Heart right ventricle (tissue), 16 donors: ENCODE data around the gene TCEA2. TPM values are rescaled to one million over a fixed set of nuclear protein-coding genes. Genes with fewer than 3 reads are reported as not detected.

Experiments
- ATAC-seq, 8 donors: fragments of 200-7000 bp; cut with Tn5 transposase; one replicate each; pipeline ENCODE4 v1.9.1; 2020; ENCODE audit warnings: mild to moderate bottlenecking in 8 of 8, moderate library complexity in 8 of 8, moderate number of reproducible peaks in 1 of 8
- DNase-seq, 2 donors: peaks; one replicate each; pipeline ENCODE4 v3.0.0-alpha.2; 2020
- H3K27ac ChIP-seq, 10 donors: fragments of 200-600 bp; sonication (generic) in 2 of 10; one replicate each; pipeline versions ENCODE4 v1.5.0 to v1.8.0; 2020 to 2022; ENCODE audit warnings: mild to moderate bottlenecking in 3 of 10
- H3K27me3 ChIP-seq, 7 donors: fragments of 200-600 bp; one replicate each; pipeline ENCODE4 v1.8.0; 2021 to 2022; ENCODE audit warnings: mild to moderate bottlenecking in 2 of 7
- H3K36me3 ChIP-seq, 9 donors: fragments of 200-600 bp; sonication (generic) in 1 of 9; one replicate each; pipeline versions ENCODE4 v1.5.0 to v1.8.0; 2020 to 2022; ENCODE audit warnings: mild to moderate bottlenecking in 2 of 9
- H3K4me1 ChIP-seq, 9 donors: fragments of 200-600 bp; sonication (generic) in 1 of 9; one replicate each; pipeline versions ENCODE4 v1.5.0 to v1.8.0; 2020 to 2022; ENCODE audit warnings: mild to moderate bottlenecking in 4 of 9
- H3K4me3 ChIP-seq, 10 donors: fragments of 200-600 bp; sonication (generic) in 2 of 10; one replicate each; pipeline versions ENCODE4 v1.5.0 to v1.8.0; 2020 to 2022; ENCODE audit warnings: mild to moderate bottlenecking in 7 of 10, moderate library complexity in 2 of 10
- H3K9me3 ChIP-seq, 11 donors: fragments of 200-600 bp in 10 of 11; sonication (generic) in 2 of 11; one replicate each; pipeline versions ENCODE4 v1.5.0 to v1.8.0; 2013 to 2022; ENCODE audit warnings: mild to moderate bottlenecking in 2 of 11, control low read depth in 1 of 11, moderate library complexity in 1 of 11
- WGBS, 2 donors: extraction: QIAGEN DNeasy Blood & Tissue Kit; methylation state at CpG; one replicate each; pipeline ENCODE4 v1.1.7; 2013; ENCODE audit warnings: inconsistent platforms in 1 of 2; 5-methylcytosine and 5-hydroxymethylcytosine counted together
- intact Hi-C, 10 donors: fragments of 100-400 bp; cut with DNase I; formaldehyde crosslinking; loops; one replicate each; pipeline versions ENCODE4 v1.11.1 to v1.14.2; 2022
- polyA plus RNA-seq, 2 donors: library from polyadenylated mRNA; stranded (reverse); fragments of 200-250 nt; gene quantifications; one replicate each; pipeline ENCODE4 v1.2.3, GENCODE V29; 2013
- total RNA-seq, 10 donors: library from RNA; stranded (reverse); fragmentation: NEBNext Ultra II Directional in 3 of 10; extraction: Animal tissue kit (Norgen Biotek cat#: 25700) in 3 of 10; gene quantifications; one replicate each; pipeline versions ENCODE4 v1.2.1 to v1.2.4, GENCODE V29; 2021 to 2023
- TF ChIP-seq, protein P1 (sequence below), 9 donors: fragments of 200-600 bp; sonication (generic) in 2 of 9; IDR thresholded peaks; one replicate each; pipeline versions ENCODE4 v1.5.0 to v1.8.0; 2021 to 2022; ENCODE audit warnings: antibody characterized with exemption in 9 of 9, mild to moderate bottlenecking in 5 of 9, moderate library complexity in 1 of 9
- donor health status: Arrhythmogenic right ventricular cardiomyopathy.
- donor health status: ischemic (EF 13 %, LVEDD 7.1; RV severe dilation, severe dysfunction).
- donor health status: healthy with polysubstance abuse.
- donor health status: DM: no; HTN: yes; CAD: no.
- donor health status: DM: no; HTN: no; CAD: no.
- donor health status: ischemic (EF 25% LVEDD 6.9; RV normal size, moderate dysfunction).
- donor health status: ischemic (EF 25% LVEDD 5.7; RV mildly dilated, moderate dysfunction).
- donor health status: healthy.
- donor health status: DM: yes; HTN: yes; CAD: no.
- donor health status: Ischemic cardiomyopathy.
- donor health status: ischemic (EF 35%, LVEDD 5.7; RV mildly dilated, moderate dysfunction).
- donor health status: nonischemic (EF 11% LVEDD 7.7; RV severe dilation, severe dysfunction).
- donor health status: DM: yes; HTN: yes; CAD: no.
- donor health status: PGD.
- donor health status: ischemic (EF 29% LVEDD 5.4; RV normal size, mild dysfunction).
- donor health status: nonischemic (EF 23%, LVEDD 6.1; RV moderate dilation, normal function).

Gene TCEA2
- total and polyA plus RNA-seq, 12 donors, result 35.0 to 54.9 (median 44.9) TPM

DNA sequence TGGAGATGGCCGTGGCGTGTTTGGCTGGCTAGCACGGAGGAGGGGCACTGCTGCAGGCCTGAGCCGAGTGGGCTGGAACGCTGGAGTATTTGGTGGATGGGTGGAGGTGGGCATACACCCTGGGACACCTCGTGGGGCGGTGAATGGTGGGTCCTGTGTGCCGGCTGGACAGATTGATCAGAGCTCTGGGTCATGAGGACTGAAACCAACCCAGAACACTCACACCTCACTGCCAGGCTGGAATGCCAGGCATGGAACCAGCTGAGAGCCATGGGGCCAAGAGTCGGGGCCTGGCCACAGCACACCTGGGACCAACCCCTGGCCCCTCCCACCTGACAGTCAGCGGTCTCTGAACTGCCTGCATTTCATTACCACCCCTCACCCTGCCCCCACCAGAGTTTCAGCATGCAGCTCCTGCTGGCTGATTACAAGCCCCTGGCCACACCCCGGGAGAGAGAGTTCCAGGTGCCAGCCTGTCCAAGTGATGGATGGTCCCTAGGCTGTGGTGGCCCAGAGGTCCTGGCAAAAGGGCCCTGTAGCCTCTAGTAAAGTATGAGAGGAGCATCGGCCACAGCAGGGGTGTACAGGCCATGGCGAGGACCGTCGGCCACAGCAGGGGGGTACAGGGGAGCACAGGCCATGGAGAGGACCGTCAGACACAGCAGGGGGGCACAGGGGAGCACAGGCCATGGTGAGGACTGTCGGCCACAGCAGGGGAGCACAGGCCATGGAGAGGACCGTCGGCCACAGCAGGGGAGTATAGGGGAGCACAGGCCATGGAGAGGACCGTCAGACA, 41.1 kb downstream of the TCEA2 start:
- peaks cover 0 to 13% (median 12%) of the 10 kb centered on the region in 9 donors for H3K4me1 ChIP-seq
- intact Hi-C loops, result no loop called here
- peaks cover 0 to under 1% (median 0%) of the 10 kb centered on the region in 9 donors for H3K36me3 ChIP-seq
- H3K27me3 ChIP-seq, result peaks cover 29 to 64% (median 50%) of the 10 kb centered on the region in 7 donors
- no peaks in the 10 kb centered on the region for H3K9me3 ChIP-seq
- TF ChIP-seq, protein P1, sequence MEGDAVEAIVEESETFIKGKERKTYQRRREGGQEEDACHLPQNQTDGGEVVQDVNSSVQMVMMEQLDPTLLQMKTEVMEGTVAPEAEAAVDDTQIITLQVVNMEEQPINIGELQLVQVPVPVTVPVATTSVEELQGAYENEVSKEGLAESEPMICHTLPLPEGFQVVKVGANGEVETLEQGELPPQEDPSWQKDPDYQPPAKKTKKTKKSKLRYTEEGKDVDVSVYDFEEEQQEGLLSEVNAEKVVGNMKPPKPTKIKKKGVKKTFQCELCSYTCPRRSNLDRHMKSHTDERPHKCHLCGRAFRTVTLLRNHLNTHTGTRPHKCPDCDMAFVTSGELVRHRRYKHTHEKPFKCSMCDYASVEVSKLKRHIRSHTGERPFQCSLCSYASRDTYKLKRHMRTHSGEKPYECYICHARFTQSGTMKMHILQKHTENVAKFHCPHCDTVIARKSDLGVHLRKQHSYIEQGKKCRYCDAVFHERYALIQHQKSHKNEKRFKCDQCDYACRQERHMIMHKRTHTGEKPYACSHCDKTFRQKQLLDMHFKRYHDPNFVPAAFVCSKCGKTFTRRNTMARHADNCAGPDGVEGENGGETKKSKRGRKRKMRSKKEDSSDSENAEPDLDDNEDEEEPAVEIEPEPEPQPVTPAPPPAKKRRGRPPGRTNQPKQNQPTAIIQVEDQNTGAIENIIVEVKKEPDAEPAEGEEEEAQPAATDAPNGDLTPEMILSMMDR (IDR thresholded peaks at IDR 0.05), result no peak
- DNase-seq, result no peak
- no peak for ATAC-seq
- no peak overlapping the region for H3K27ac ChIP-seq
- WGBS, 2 donors, result 64% methylated on average over 20 of the region's 20 CpGs
- H3K4me3 ChIP-seq, result no peak overlapping the region

GRCh38 chr20:64104667-64105451, 41.9 kb downstream of the TCEA2 start:
- peaks cover 29 to 63% (median 50%) of the 10 kb centered on the region in 7 donors for H3K27me3 ChIP-seq
- no peak for ATAC-seq
- WGBS, 2 donors, result 82 to 87% methylated on average over 25 of the region's 25 CpGs

DNA sequence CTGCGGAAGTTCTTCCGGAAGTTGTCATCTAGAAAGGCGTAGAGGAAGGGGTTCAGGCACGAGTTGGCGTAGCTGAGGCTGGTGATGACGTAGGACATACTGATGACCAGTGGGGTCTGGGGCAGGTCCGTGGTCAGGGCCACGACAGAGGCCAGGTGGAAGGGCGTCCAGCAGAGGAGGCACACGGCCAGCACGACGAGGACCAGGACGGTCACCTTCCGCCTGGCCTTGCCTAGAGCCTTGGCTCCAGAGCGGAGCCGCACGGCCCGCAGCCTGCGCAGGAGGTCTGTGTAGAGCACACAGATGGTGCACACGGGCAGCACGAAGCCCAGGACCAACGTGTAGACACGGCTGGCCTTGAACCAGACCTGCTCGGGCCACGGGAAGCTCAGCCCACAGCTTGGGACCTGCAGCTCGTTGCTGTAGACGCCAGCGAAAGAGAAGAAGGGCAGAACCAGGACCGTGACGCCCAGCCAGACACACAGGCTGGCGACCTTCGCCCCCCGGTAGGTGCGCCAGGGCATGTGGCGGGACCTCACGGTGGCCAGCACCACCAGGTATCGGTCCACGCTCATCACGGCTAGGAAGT, 42.9 kb downstream of the TCEA2 start:
- Histone ChIP-seq H3K9me3 (no peaks in the 10 kb centered on the region), H3K36me3 (no peaks in the 10 kb centered on the region), H3K27ac (no peak overlapping the region), H3K4me3 (no peak overlapping the region), H3K4me1 (peaks cover 0 to 13% (median 12%) of the 10 kb centered on the region in 9 donors), H3K27me3 (peaks cover 23 to 54% (median 40%) of the 10 kb centered on the region in 7 donors)
- TF ChIP-seq, protein P1 (IDR thresholded peaks at IDR 0.05), result no peak
- WGBS, 2 donors, result 92% methylated on average over 39 of the region's 39 CpGs
- ATAC-seq (no peak), DNase-seq (no peak)
- intact Hi-C loops, result no loop called here

More at GRCh38 chr20:64104667-64105451, 41.9 kb downstream of the TCEA2 start:
- no peak for DNase-seq
- no peaks in the 10 kb centered on the region for H3K36me3 ChIP-seq
- H3K4me3 ChIP-seq, result no peak overlapping the region
- intact Hi-C loops, result no loop called here
- TF ChIP-seq, protein P1 (IDR thresholded peaks at IDR 0.05), result no peak
- peaks cover 0 to 13% (median 12%) of the 10 kb centered on the region in 9 donors for H3K4me1 ChIP-seq
- no peak overlapping the region for H3K27ac ChIP-seq
- no peaks in the 10 kb centered on the region for H3K9me3 ChIP-seq

- H3K4me3 ChIP-seq, result no peak overlapping the region
- peaks cover 19 to 48% (median 34%) of the 10 kb centered on the region in 7 donors for H3K27me3 ChIP-seq
- TF ChIP-seq, protein P1 (IDR thresholded peaks at IDR 0.05), result no peak
- H3K9me3 ChIP-seq, result no peaks in the 10 kb centered on the region
- H3K36me3 ChIP-seq, result no peaks in the 10 kb centered on the region
- H3K27ac ChIP-seq, result no peak overlapping the region
- peaks cover 0 to 13% (median 12%) of the 10 kb centered on the region in 9 donors for H3K4me1 ChIP-seq
- WGBS, 2 donors, result 88 to 90% methylated on average over 28 of the region's 28 CpGs
- DNase-seq (no peak), ATAC-seq (no peak)
- intact Hi-C loops, result no loop called here
Observed at GRCh38 chr20:64106435-64106961, 43.5 kb downstream of the TCEA2 start.
